NOMO-1 treated with dmso at 0.1 percent for 144 hours (cell line): ENCODE results near the gene DIPK1A.

Experiments
- DNase-seq: peaks from one replicate; lab custom pipeline; 2025; ENCODE audit not compliant: unreplicated experiment; lab: John Stamatoyannopoulos, UW

The DIPK1A gene

GRCh38 chr1:92805216-92805615, 156.0 kb downstream of the DIPK1A start:
- DNase-seq = no peak

GRCh38 chr1:92804721-92805201, 156.5 kb downstream of the DIPK1A start:
- DNase-seq = no peak

- DNase-seq = no peak
Observed at GRCh38 chr1:92803140-92803887, 157.9 kb downstream of the DIPK1A start.

DNA sequence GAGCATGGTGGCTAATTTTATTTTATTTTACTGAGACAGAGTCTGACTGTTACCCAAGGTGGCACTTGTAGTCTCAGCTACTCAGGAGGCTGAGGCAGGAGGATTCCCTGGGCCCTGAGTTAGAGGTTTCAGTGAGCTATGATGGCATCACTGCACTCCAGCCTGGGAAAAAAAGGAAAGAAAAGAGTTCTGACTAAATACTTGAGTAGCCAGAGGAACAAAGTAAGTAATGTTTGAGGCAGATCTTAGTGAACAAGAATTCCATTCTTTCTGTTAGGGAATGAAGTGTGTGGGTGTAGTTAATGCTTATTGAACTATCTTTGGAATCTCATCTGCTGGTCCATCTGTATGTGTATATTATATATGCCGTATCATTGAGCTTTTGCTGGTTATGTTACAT, 163.3 kb downstream of the DIPK1A start:
- DNase-seq = no peak

- DNase-seq = no peak
Observed at GRCh38 chr1:92797297-92797696, 164.0 kb downstream of the DIPK1A start.

DNA sequence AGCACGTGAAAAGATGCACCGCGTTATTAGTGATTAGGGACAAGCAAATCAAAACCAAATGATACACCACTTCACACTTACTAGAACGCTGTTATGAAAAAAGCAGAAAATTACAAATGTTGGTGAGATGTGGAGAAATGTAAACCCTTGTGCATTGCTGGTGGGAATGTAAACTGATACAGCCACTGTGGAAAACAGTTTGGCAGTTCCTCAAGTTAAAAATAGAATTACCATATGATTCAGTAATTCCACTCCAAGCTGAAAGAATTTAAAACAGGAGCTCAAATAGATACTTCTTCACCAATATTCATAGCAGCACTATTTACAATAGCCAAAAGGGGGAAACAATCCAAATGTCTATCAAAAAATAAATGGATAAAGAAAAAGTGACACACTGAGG, 166.1 kb downstream of the DIPK1A start:
- no peak for DNase-seq

DNA sequence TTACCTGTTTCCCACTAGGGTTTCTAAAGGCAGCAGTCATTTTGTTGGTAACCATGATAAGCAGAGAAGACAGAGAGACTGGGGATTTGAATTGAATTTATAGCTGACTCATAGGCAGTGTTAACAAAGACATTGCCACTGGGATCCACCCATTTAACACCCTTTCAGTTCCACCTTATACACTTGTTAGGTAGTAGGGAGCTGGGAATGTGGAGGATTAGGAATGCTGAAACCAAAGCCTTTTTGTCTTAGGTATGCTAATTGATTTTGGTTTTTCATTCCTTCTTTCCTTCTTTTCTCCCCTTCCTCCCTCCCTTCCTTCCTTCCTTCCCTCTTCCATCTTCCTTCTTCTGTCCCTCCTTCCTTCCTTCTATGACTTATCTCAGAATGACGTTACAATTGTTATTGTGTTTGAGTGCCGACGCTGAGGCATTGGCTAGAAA, 168.9 kb downstream of the DIPK1A start:
- DNase-seq = no peak
